DND-41 (cell line): Measurements from ENCODE around the gene TMEM165.

ENCODE experiments used
- ATAC-seq: fragments of 200-7000 bp; cut with Tn5 transposase; 3 replicates; pipeline ENCODE4 v1.9.1; 2021; ENCODE audit warnings: low read depth; ENCODE audit not compliant: insufficient read depth
- DNase-seq: peaks from one replicate; pipeline ENCODE4 v3.0.0-alpha.2; 2020
- H2AFZ ChIP-seq: 2 replicates; pipeline ENCODE4 v1.6.0; 2012; ENCODE audit warnings: low read depth, low read length
- H3K27ac ChIP-seq: 2 replicates; pipeline ENCODE4 v1.5.1; 2012; ENCODE audit warnings: low read length, inconsistent platforms
- H3K27me3 ChIP-seq: fragments of 200-600 bp; sonication (generic); 2 replicates; pipeline ENCODE4 v1.6.0; 2012; ENCODE audit warnings: low read length, mild to moderate bottlenecking, inconsistent platforms; ENCODE audit not compliant: insufficient read depth, poor library complexity
- H3K36me3 ChIP-seq: 2 replicates; pipeline ENCODE4 v1.5.1; 2012; ENCODE audit warnings: low read length, inconsistent platforms; ENCODE audit not compliant: insufficient read depth
- H3K4me1 ChIP-seq: 2 replicates; pipeline ENCODE4 v1.5.1; 2012; ENCODE audit warnings: mild to moderate bottlenecking, low read length; ENCODE audit not compliant: insufficient read depth
- H3K4me2 ChIP-seq: 2 replicates; pipeline ENCODE4 v1.6.0; 2012; ENCODE audit warnings: mild to moderate bottlenecking, moderate library complexity, low read length, inconsistent platforms; ENCODE audit not compliant: insufficient read depth
- H3K4me3 ChIP-seq, 2 experiments: fragments of 200-600 bp in 1 of 2; shearing (Covaris generic) in 1 of 2; 2 replicates each; pipeline ENCODE4 v1.5.1; 2012 to 2016; ENCODE audit warnings: inconsistent platforms in 2 of 2, low read length in 2 of 2, mild to moderate bottlenecking in 2 of 2, low read depth in 1 of 2, moderate library complexity in 1 of 2
- H3K79me2 ChIP-seq: 2 replicates; pipeline ENCODE4 v1.6.0; 2012; ENCODE audit warnings: low read length, inconsistent platforms; ENCODE audit not compliant: insufficient read depth
- H3K9ac ChIP-seq: 2 replicates; pipeline ENCODE4 v1.6.0; 2012; ENCODE audit warnings: low read depth, mild to moderate bottlenecking, inconsistent platforms, low read length, moderate library complexity
- H3K9me3 ChIP-seq: 2 replicates; pipeline ENCODE4 v1.5.1; 2012; ENCODE audit warnings: low read length, moderate library complexity, mild to moderate bottlenecking, inconsistent platforms; ENCODE audit not compliant: insufficient read depth, severe bottlenecking
- H4K20me1 ChIP-seq: 2 replicates; pipeline ENCODE4 v1.6.0; 2012; ENCODE audit warnings: low read length; ENCODE audit not compliant: insufficient read depth
- CTCF ChIP-seq: IDR thresholded peaks from 2 replicates; pipeline ENCODE4 v1.5.1; 2012; ENCODE audit warnings: borderline replicate concordance, low read length, moderate library complexity, mild to moderate bottlenecking; ENCODE audit not compliant: poor library complexity, severe bottlenecking; ENCODE audit errors: extremely low read depth
- EZH2 ChIP-seq: IDR thresholded peaks from 3 replicates; pipeline ENCODE4 v1.6.1; 2012; ENCODE audit warnings: borderline replicate concordance, low read depth, mild to moderate bottlenecking, moderate library complexity, low read length, inconsistent platforms; ENCODE audit not compliant: severe bottlenecking

TMEM165 gene

GRCh38 chr4:55356991-55357461 lies 38.7 kb upstream of the TMEM165 start:
- H3K4me2 ChIP-seq = no peak overlapping the region
- H2AFZ ChIP-seq = no peak overlapping the region
- H3K79me2 ChIP-seq = no peaks in the 10 kb centered on the region
- peaks cover 18% of the 10 kb centered on the region for H3K36me3 ChIP-seq
- no peak overlapping the region for H3K4me3 ChIP-seq
- TF ChIP-seq EZH2 (no peak), CTCF (no peak)
- DNase-seq (no peak), ATAC-seq (no peak)
- H3K27ac ChIP-seq = no peak overlapping the region
- H3K4me1 ChIP-seq = no peaks in the 10 kb centered on the region
- no peak overlapping the region for H3K9ac ChIP-seq
- H3K27me3 ChIP-seq = no peaks in the 10 kb centered on the region
- H3K9me3 ChIP-seq = no peaks in the 10 kb centered on the region
- H4K20me1 ChIP-seq = peaks cover 5% of the 10 kb centered on the region

DNA sequence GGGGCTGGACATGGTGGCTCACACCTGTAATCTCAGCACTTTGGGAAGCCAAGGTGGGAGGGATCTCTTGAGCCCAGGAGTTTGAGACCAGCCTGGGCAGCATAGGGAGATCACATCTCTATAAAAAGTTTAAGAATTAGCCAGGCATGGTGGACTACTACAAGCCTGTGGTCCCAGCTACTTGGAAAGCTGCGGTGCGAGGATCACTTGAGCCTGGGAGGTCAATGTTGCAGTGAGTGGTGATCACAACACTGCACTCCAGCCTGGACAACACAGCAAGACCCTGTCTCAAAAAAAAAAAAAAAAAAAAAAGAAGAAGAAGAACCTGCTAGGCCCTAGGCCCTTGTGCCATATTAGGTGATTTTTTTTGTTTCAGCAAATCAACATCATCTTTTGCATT lies 37.5 kb upstream of the TMEM165 start:
- Histone ChIP-seq H3K27me3 (no peaks in the 10 kb centered on the region), H3K36me3 (peaks cover 8% of the 10 kb centered on the region; the same call in 1 of the 2 replicates), H3K9ac (no peak overlapping the region), H3K27ac (no peak overlapping the region), H3K4me3 (no peak overlapping the region), H3K4me2 (no peak overlapping the region), H3K79me2 (no peaks in the 10 kb centered on the region), H3K4me1 (no peaks in the 10 kb centered on the region), H3K9me3 (no peaks in the 10 kb centered on the region), H4K20me1 (peaks cover 5% of the 10 kb centered on the region; the same call in 1 of the 2 replicates), H2AFZ (no peak overlapping the region)
- TF ChIP-seq CTCF (no peak), EZH2 (no peak)
- ATAC-seq (no peak), DNase-seq (no peak)

GRCh38 chr4:55358668-55359067 lies 37.1 kb upstream of the TMEM165 start:
- Histone ChIP-seq H2AFZ (no peak overlapping the region), H3K4me1 (no peaks in the 10 kb centered on the region), H3K27ac (no peak overlapping the region), H3K4me3 (no peak overlapping the region), H3K27me3 (no peaks in the 10 kb centered on the region), H3K4me2 (no peak overlapping the region), H3K79me2 (no peaks in the 10 kb centered on the region), H3K9me3 (no peaks in the 10 kb centered on the region), H3K36me3 (peaks cover 11% of the 10 kb centered on the region), H3K9ac (no peak overlapping the region), H4K20me1 (peaks cover 5% of the 10 kb centered on the region; the same call in 1 of the 2 replicates)
- DNase-seq (no peak), ATAC-seq (no peak)
- TF ChIP-seq CTCF = no peak
- no peak for TF ChIP-seq EZH2
